HepG2 (cell line): Measurements from ENCODE around the gene P3H3. TPM values are rescaled to one million over a fixed set of nuclear protein-coding genes. Genes with fewer than 3 reads are reported as not detected.
A peak's percentile ranks its signal among the peaks of the same experiment; 100 is the strongest.

Experiments used
- BHLHE40 ChIP-seq: IDR thresholded peaks from 2 replicates; pipeline ENCODE4 v1.6.1; 2011; ENCODE audit warnings: low read length, improper control_type of control experiment
- HOXD1 ChIP-seq: sonication (generic); formaldehyde crosslinking; IDR thresholded peaks from 2 replicates; pipeline ENCODE4 v1.5.0; 2020; ENCODE audit warnings: missing genetic modification reagents
- NFE2L1 ChIP-seq: sonication (generic); formaldehyde crosslinking; IDR thresholded peaks from 2 replicates; pipeline ENCODE4 v1.4.0; 2020; ENCODE audit warnings: missing genetic modification reagents, mild to moderate bottlenecking, borderline replicate concordance
- NR2F2 ChIP-seq: IDR thresholded peaks from 2 replicates; pipeline ENCODE4 v1.6.1; 2012; ENCODE audit warnings: low read depth, inconsistent platforms, borderline replicate concordance
- WIZ ChIP-seq: sonication (generic); formaldehyde crosslinking; IDR thresholded peaks from 2 replicates; pipeline ENCODE4 v1.5.1; 2020; ENCODE audit warnings: mild to moderate bottlenecking, missing genetic modification reagents
- ZNF234 ChIP-seq: sonication (generic); formaldehyde crosslinking; conservative IDR thresholded peaks from 2 replicates; pipeline ENCODE4 v1.5.1; 2020; ENCODE audit warnings: mild to moderate bottlenecking, missing genetic modification reagents
- ZNF256 ChIP-seq: sonication (generic); formaldehyde crosslinking; conservative IDR thresholded peaks from 2 replicates; pipeline ENCODE4 v1.4.0; 2020; ENCODE audit warnings: missing genetic modification reagents
- ZNF282 ChIP-seq: fragments of 450-650 bp; IDR thresholded peaks from 2 replicates; pipeline ENCODE4 v1.6.1; 2018; ENCODE audit not compliant: partially characterized antibody
- ZNF746 ChIP-seq: sonication (generic); formaldehyde crosslinking; IDR thresholded peaks from 2 replicates; pipeline ENCODE4 v1.8.0; 2022; ENCODE audit warnings: mild to moderate bottlenecking, missing genetic modification reagents
- ZSCAN22 ChIP-seq: sonication (generic); formaldehyde crosslinking; IDR thresholded peaks from 2 replicates; pipeline ENCODE4 v1.4.0; 2020; ENCODE audit warnings: mild to moderate bottlenecking, missing genetic modification reagents
- polyA plus RNA-seq, 8 experiments: library from polyadenylated mRNA; depleted of rRNA in 3 of 8; stranded (reverse) in 7 of 8; unstranded in 1 of 8; fragments of >200 nt; fragmentation: Illumina TruSeq in 4 of 8; extraction: Trizol in 4 of 8; gene quantifications; 2 replicates each; pipeline versions ENCODE4 v1.2.1 to v1.2.3, GENCODE V29; 2011 to 2016; ENCODE audit warnings: low read depth in 4 of 8, missing spikeins in 1 of 8, mixed read lengths in 1 of 8; ENCODE audit not compliant: insufficient read depth in 1 of 8
- total RNA-seq, 5 experiments: library from RNA; depleted of rRNA; stranded (reverse); fragments of >200 nt; fragmentation: Illumina TruSeq; extraction: Trizol; gene quantifications; 2 replicates each; pipeline ENCODE4 v1.2.3, GENCODE V29; 2016; ENCODE audit warnings: low read depth in 1 of 5
- TF ChIP-seq, protein P1 (sequence below): sonication (generic); formaldehyde crosslinking; IDR thresholded peaks from 2 replicates; pipeline ENCODE4 v1.5.0; 2020; ENCODE audit warnings: mild to moderate bottlenecking, missing genetic modification reagents, borderline replicate concordance
- TF ChIP-seq, protein P2 (sequence below): sonication (generic); formaldehyde crosslinking; IDR thresholded peaks from 2 replicates; pipeline ENCODE4 v1.4.0; 2020; ENCODE audit warnings: missing genetic modification reagents
- TF ChIP-seq, protein P3 (sequence below): sonication (generic); formaldehyde crosslinking; conservative IDR thresholded peaks from 2 replicates; pipeline ENCODE4 v1.4.0; 2020; ENCODE audit warnings: missing genetic modification reagents

The P3H3 gene
- total and polyA plus RNA-seq, 2 of the 13 experiments (the other 11 are each of a cell fraction or from before 2014, with no cell fraction given) = 20.1 to 20.5 TPM

DNA sequence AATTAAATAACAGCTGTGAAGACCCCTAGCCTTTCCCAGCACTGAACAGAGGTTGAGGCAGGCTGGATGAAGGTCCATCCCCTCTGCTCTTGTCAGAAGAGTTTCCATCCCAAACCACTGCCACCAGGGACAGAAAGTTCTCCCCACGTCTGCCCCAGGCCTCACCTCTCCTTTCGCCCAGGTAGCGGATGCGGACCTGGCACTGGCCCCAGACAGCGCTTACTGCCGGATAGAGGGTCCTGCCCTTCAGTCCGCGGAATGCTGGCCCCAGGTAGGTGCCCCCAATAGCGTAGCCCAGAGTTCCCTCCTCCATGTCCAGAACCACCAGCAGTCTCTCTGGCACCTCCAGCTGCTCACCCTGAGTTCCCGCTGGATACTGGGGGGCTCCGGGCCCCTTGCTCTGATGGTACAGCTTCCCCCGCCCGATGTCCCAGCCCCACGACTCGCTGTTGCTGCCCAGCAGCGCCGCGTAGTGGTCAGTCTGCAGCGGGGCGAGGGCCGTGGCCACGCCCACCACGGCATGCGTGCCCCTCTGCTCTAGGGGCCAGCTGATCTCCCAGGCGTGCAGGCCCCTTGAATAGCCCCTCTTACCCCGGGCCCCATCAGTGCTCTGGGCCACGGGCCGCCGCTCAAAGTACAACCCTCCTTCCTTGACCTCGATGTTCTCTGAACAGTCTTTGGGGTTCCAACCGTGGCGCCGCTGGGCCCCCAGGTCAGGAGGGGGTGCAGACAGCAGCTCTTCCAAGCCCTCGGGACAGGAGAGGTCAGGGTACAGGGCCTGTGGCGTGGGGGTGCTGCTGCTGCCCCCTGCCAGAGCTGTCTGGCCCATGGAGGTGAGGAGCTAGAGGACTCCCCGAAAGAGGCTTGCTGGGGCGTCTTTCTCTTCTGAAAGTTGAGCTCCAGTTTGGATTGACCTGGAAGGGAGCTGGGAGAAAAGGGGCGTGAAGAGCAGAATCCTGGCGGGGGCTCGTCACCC lies 44.2 kb downstream of the P3H3 start (continued):
- TF ChIP-seq, protein P1, sequence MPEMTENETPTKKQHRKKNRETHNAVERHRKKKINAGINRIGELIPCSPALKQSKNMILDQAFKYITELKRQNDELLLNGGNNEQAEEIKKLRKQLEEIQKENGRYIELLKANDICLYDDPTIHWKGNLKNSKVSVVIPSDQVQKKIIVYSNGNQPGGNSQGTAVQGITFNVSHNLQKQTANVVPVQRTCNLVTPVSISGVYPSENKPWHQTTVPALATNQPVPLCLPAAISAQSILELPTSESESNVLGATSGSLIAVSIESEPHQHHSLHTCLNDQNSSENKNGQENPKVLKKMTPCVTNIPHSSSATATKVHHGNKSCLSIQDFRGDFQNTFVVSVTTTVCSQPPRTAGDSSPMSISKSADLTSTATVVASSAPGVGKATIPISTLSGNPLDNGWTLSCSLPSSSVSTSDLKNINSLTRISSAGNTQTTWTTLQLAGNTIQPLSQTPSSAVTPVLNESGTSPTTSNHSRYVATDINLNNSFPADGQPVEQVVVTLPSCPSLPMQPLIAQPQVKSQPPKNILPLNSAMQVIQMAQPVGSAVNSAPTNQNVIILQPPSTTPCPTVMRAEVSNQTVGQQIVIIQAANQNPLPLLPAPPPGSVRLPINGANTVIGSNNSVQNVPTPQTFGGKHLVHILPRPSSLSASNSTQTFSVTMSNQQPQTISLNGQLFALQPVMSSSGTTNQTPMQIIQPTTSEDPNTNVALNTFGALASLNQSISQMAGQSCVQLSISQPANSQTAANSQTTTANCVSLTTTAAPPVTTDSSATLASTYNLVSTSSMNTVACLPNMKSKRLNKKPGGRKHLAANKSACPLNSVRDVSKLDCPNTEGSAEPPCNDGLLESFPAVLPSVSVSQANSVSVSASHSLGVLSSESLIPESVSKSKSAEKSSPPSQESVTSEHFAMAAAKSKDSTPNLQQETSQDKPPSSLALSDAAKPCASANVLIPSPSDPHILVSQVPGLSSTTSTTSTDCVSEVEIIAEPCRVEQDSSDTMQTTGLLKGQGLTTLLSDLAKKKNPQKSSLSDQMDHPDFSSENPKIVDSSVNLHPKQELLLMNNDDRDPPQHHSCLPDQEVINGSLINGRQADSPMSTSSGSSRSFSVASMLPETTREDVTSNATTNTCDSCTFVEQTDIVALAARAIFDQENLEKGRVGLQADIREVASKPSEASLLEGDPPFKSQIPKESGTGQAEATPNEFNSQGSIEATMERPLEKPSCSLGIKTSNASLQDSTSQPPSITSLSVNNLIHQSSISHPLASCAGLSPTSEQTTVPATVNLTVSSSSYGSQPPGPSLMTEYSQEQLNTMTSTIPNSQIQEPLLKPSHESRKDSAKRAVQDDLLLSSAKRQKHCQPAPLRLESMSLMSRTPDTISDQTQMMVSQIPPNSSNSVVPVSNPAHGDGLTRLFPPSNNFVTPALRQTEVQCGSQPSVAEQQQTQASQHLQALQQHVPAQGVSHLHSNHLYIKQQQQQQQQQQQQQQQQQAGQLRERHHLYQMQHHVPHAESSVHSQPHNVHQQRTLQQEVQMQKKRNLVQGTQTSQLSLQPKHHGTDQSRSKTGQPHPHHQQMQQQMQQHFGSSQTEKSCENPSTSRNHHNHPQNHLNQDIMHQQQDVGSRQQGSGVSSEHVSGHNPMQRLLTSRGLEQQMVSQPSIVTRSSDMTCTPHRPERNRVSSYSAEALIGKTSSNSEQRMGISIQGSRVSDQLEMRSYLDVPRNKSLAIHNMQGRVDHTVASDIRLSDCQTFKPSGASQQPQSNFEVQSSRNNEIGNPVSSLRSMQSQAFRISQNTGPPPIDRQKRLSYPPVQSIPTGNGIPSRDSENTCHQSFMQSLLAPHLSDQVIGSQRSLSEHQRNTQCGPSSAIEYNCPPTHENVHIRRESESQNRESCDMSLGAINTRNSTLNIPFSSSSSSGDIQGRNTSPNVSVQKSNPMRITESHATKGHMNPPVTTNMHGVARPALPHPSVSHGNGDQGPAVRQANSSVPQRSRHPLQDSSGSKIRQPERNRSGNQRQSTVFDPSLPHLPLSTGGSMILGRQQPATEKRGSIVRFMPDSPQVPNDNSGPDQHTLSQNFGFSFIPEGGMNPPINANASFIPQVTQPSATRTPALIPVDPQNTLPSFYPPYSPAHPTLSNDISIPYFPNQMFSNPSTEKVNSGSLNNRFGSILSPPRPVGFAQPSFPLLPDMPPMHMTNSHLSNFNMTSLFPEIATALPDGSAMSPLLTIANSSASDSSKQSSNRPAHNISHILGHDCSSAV (CRISPR knock-in tag) = no peak
- TF ChIP-seq ZNF256 (CRISPR knock-in tag) (0 out of 2 replicates have a peak, but pooled peaks have one; percentile 58), ZNF234 (CRISPR knock-in tag) (no peak), ZNF282 (no peak), BHLHE40 (peak; percentile 62; the same call in 1 of the 2 replicates), WIZ (no peak), NR2F2 (no peak; the same call in 1 of the 2 replicates), HOXD1 (CRISPR knock-in tag) (peak; percentile 73; the same call in 1 of the 2 replicates), ZSCAN22 (CRISPR knock-in tag) (peak; percentile 31; the same call in 1 of the 2 replicates), NFE2L1 (CRISPR knock-in tag) (no peak), ZNF746 (CRISPR knock-in tag) (peak; percentile 35; the same call in 1 of the 2 replicates)
- TF ChIP-seq, protein P2, sequence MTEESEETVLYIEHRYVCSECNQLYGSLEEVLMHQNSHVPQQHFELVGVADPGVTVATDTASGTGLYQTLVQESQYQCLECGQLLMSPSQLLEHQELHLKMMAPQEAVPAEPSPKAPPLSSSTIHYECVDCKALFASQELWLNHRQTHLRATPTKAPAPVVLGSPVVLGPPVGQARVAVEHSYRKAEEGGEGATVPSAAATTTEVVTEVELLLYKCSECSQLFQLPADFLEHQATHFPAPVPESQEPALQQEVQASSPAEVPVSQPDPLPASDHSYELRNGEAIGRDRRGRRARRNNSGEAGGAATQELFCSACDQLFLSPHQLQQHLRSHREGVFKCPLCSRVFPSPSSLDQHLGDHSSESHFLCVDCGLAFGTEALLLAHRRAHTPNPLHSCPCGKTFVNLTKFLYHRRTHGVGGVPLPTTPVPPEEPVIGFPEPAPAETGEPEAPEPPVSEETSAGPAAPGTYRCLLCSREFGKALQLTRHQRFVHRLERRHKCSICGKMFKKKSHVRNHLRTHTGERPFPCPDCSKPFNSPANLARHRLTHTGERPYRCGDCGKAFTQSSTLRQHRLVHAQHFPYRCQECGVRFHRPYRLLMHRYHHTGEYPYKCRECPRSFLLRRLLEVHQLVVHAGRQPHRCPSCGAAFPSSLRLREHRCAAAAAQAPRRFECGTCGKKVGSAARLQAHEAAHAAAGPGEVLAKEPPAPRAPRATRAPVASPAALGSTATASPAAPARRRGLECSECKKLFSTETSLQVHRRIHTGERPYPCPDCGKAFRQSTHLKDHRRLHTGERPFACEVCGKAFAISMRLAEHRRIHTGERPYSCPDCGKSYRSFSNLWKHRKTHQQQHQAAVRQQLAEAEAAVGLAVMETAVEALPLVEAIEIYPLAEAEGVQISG (CRISPR knock-in tag) = peak; percentile 72
- TF ChIP-seq, protein P3, sequence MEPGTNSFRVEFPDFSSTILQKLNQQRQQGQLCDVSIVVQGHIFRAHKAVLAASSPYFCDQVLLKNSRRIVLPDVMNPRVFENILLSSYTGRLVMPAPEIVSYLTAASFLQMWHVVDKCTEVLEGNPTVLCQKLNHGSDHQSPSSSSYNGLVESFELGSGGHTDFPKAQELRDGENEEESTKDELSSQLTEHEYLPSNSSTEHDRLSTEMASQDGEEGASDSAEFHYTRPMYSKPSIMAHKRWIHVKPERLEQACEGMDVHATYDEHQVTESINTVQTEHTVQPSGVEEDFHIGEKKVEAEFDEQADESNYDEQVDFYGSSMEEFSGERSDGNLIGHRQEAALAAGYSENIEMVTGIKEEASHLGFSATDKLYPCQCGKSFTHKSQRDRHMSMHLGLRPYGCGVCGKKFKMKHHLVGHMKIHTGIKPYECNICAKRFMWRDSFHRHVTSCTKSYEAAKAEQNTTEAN = 0 out of 2 replicates have a peak, but pooled peaks have one; percentile 27
